ENCODE data around the gene RBBP8NL.

DNA sequence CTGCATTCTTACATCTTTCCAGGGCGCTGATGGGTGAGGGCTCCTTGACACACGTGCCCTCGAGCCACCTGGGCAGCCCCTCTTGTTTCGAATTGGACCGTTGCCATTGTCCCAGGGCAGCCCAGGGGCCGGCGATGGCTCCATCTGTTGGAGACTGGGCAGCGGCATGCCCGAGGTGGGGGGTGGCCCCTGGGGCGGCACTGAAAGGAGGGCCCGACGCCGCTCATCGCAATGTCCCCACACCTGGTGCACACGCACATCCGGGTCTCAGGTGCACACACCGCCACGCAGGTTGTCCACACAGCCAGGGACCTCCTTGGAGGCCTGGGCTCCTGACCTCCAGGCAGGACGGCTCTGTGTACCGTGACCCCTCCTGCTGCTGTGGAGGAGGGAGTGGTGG is 30.5 kb upstream of the RBBP8NL start:
- TF ChIP-seq, protein P1, sequence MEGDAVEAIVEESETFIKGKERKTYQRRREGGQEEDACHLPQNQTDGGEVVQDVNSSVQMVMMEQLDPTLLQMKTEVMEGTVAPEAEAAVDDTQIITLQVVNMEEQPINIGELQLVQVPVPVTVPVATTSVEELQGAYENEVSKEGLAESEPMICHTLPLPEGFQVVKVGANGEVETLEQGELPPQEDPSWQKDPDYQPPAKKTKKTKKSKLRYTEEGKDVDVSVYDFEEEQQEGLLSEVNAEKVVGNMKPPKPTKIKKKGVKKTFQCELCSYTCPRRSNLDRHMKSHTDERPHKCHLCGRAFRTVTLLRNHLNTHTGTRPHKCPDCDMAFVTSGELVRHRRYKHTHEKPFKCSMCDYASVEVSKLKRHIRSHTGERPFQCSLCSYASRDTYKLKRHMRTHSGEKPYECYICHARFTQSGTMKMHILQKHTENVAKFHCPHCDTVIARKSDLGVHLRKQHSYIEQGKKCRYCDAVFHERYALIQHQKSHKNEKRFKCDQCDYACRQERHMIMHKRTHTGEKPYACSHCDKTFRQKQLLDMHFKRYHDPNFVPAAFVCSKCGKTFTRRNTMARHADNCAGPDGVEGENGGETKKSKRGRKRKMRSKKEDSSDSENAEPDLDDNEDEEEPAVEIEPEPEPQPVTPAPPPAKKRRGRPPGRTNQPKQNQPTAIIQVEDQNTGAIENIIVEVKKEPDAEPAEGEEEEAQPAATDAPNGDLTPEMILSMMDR (IDR thresholded peaks at IDR 0.05; ENCODE audit: low read length), result no peak
- TF ChIP-seq EZH2 (IDR thresholded peaks at IDR 0.05; ENCODE audit: borderline replicate concordance, low read length), result no peak

Data from OCI-LY1 (cell line).